Calu3 (cell line): Measurements from ENCODE around the gene CYP2C19. TPM values are rescaled to one million over a fixed set of nuclear protein-coding genes. Genes with fewer than 3 reads are reported as not detected.
"Not testable (repeated sequence)": the region's sequence is repeated elsewhere in the genome, so short reads cannot be mapped to it uniquely, and the experiment has no call there.

Experiments used
- BruUV-seq: library from RNA; stranded (reverse); fragments of 400-500 nt; replicated peaks from 2 replicates; lab custom pipeline; 2021; lab: Mats Ljungman, UMichigan
- CTCF ChIA-PET: fragments of 300-600 bp; sonication (Branson Sonifier 250); formaldehyde crosslinking; loops from one replicate; lab custom pipeline; 2022; ENCODE audit warnings: antibody characterized with exemption; lab: Charles Lee
- DNase-seq: peaks from one replicate; pipeline ENCODE4 v3.0.0; 2022
- H3K27ac Mint-ChIP-seq: one replicate; pipeline ENCODE4 v1.8.0; 2022; ENCODE audit warnings: mixed read lengths; ENCODE audit not compliant: unreplicated experiment
- H3K27me3 Mint-ChIP-seq: one replicate; pipeline ENCODE4 v1.8.0; 2022; ENCODE audit warnings: mixed read lengths; ENCODE audit not compliant: unreplicated experiment
- H3K36me3 Mint-ChIP-seq: one replicate; pipeline ENCODE4 v1.8.0; 2022; ENCODE audit warnings: mild to moderate bottlenecking, moderate library complexity, mixed read lengths; ENCODE audit not compliant: insufficient read depth, unreplicated experiment
- H3K4me1 Mint-ChIP-seq: one replicate; pipeline ENCODE4 v1.8.0; 2022; ENCODE audit warnings: mild to moderate bottlenecking, low read depth, mixed read lengths; ENCODE audit not compliant: unreplicated experiment
- H3K4me3 Mint-ChIP-seq: one replicate; pipeline ENCODE4 v1.8.0; 2022; ENCODE audit warnings: mild to moderate bottlenecking, low read depth, moderate library complexity, mixed read lengths; ENCODE audit not compliant: unreplicated experiment
- H3K9me3 Mint-ChIP-seq: one replicate; pipeline ENCODE4 v1.8.0; 2022; ENCODE audit warnings: low read depth, mixed read lengths; ENCODE audit not compliant: unreplicated experiment
- intact Hi-C: fragments of 100-400 bp; cut with micrococcal nuclease; formaldehyde crosslinking; loops from one replicate; pipeline ENCODE4 v1.10.0; 2022; ENCODE audit not compliant: unreplicated experiment
- total RNA-seq: library from RNA; stranded (reverse); gene quantifications from 2 replicates; pipeline ENCODE4 v1.2.3, GENCODE V29; 2022
- TF ChIP-seq, protein P1 (sequence below): fragments of 200-600 bp; IDR thresholded peaks from one replicate; pipeline ENCODE4 v1.8.0; 2022; ENCODE audit warnings: antibody characterized with exemption; ENCODE audit not compliant: unreplicated experiment

The CYP2C19 gene
- total RNA-seq, 1 experiment from 2014 or later = 3.6 TPM

- BruUV-seq = no TSS peak
- H3K4me1 Mint-ChIP-seq = peaks cover 38% of the 10 kb centered on the region
- CTCF ChIA-PET = no interaction called here
- peak overlapping the region; percentile 70 for H3K27ac Mint-ChIP-seq
- H3K4me3 Mint-ChIP-seq = no peak overlapping the region
- TF ChIP-seq, protein P1, sequence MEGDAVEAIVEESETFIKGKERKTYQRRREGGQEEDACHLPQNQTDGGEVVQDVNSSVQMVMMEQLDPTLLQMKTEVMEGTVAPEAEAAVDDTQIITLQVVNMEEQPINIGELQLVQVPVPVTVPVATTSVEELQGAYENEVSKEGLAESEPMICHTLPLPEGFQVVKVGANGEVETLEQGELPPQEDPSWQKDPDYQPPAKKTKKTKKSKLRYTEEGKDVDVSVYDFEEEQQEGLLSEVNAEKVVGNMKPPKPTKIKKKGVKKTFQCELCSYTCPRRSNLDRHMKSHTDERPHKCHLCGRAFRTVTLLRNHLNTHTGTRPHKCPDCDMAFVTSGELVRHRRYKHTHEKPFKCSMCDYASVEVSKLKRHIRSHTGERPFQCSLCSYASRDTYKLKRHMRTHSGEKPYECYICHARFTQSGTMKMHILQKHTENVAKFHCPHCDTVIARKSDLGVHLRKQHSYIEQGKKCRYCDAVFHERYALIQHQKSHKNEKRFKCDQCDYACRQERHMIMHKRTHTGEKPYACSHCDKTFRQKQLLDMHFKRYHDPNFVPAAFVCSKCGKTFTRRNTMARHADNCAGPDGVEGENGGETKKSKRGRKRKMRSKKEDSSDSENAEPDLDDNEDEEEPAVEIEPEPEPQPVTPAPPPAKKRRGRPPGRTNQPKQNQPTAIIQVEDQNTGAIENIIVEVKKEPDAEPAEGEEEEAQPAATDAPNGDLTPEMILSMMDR = no peak
- H3K9me3 Mint-ChIP-seq = peaks cover 3% of the 10 kb centered on the region
- intact Hi-C loops = loop anchor here (5.0 kb wide), 1 partner anchor 65 kb away; the partner anchor contains the start of gene CYP2C18
- H3K27me3 Mint-ChIP-seq = no peaks in the 10 kb centered on the region
- DNase-seq = no peak
- H3K36me3 Mint-ChIP-seq = no peaks in the 10 kb centered on the region
Measured at GRCh38 chr10:94747137-94747536, 15.3 kb upstream of the CYP2C19 start.

- intact Hi-C loops = loop anchor here (5.0 kb wide), 1 partner anchor 66 kb away; the partner anchor contains the start of gene CYP2C18
- TF ChIP-seq, protein P1 = no peak
- Mint-ChIP-seq H3K9me3 (no peaks in the 10 kb centered on the region), H3K36me3 (no peaks in the 10 kb centered on the region), H3K27ac (peak overlapping the region; percentile 70), H3K4me3 (no peak overlapping the region), H3K4me1 (peaks cover 41% of the 10 kb centered on the region), H3K27me3 (no peaks in the 10 kb centered on the region)
- peak; percentile 2 for DNase-seq
- no TSS peak for BruUV-seq
- CTCF ChIA-PET = no interaction called here
Measured at GRCh38 chr10:94747838-94748237, 14.6 kb upstream of the CYP2C19 start.

DNA sequence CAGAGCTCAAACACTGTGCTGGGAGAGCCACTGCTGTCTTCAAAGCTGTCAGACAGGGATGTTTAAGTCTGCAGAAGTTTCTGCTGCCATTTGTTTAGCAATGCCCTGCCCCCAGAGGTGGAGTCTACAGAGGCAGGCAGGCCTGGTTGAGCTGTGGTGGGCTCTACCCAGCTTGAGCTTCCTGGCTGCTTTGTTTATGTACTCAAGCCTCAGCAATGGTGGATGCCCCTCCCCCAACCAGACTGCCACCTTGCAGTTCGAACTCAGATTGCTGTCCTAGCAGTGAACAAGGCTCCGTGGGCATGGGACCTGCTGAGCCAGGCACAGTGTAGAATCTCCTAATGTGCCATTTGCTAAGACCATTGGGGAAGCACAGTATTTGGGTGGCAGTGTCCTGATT is 4.6 kb upstream of the CYP2C19 start:
- Mint-ChIP-seq H3K9me3 (no peaks in the 10 kb centered on the region), H3K4me1 (peaks cover 10% of the 10 kb centered on the region), H3K36me3 (no peaks in the 10 kb centered on the region), H3K4me3 (no peak overlapping the region), H3K27me3 (no peaks in the 10 kb centered on the region), H3K27ac (no peak overlapping the region)
- BruUV-seq = no TSS peak
- CTCF ChIA-PET = no interaction called here
- TF ChIP-seq, protein P1 = no peak
- DNase-seq = no peak
- intact Hi-C loops = no loop called here

- Mint-ChIP-seq H3K27ac (no peak overlapping the region), H3K9me3 (peaks cover 3% of the 10 kb centered on the region), H3K27me3 (no peaks in the 10 kb centered on the region), H3K36me3 (no peaks in the 10 kb centered on the region), H3K4me1 (peaks cover 10% of the 10 kb centered on the region), H3K4me3 (no peak overlapping the region)
- intact Hi-C loops = no loop called here
- BruUV-seq = no TSS peak
- TF ChIP-seq, protein P1 = no peak
- DNase-seq = no peak
- CTCF ChIA-PET = no interaction called here
Measured at GRCh38 chr10:94760586-94761178, 1.8 kb upstream of the CYP2C19 start.

GRCh38 chr10:94775425-94775824 is 12.9 kb downstream of the CYP2C19 start:
- H3K36me3 Mint-ChIP-seq, H3K27me3 Mint-ChIP-seq, H3K27ac Mint-ChIP-seq, H3K4me3 Mint-ChIP-seq, CTCF ChIA-PET, H3K4me1 Mint-ChIP-seq, BruUV-seq, intact Hi-C loops, H3K9me3 Mint-ChIP-seq, DNase-seq: not testable (repeated sequence)
